AG09319 (cell line): ENCODE results near the gene SMIM38.

Source experiments
- DNase-seq: peaks from one replicate; pipeline ENCODE4 v3.0.0-alpha.2; 2010; ENCODE audit warnings: low read depth; ENCODE audit errors: extremely low read depth
- TF ChIP-seq, protein P1 (sequence below): IDR thresholded peaks from 2 replicates; pipeline ENCODE4 v1.5.1; 2011; ENCODE audit warnings: low read depth, mild to moderate bottlenecking, inconsistent platforms, low read length, moderate library complexity

The SMIM38 gene

DNA sequence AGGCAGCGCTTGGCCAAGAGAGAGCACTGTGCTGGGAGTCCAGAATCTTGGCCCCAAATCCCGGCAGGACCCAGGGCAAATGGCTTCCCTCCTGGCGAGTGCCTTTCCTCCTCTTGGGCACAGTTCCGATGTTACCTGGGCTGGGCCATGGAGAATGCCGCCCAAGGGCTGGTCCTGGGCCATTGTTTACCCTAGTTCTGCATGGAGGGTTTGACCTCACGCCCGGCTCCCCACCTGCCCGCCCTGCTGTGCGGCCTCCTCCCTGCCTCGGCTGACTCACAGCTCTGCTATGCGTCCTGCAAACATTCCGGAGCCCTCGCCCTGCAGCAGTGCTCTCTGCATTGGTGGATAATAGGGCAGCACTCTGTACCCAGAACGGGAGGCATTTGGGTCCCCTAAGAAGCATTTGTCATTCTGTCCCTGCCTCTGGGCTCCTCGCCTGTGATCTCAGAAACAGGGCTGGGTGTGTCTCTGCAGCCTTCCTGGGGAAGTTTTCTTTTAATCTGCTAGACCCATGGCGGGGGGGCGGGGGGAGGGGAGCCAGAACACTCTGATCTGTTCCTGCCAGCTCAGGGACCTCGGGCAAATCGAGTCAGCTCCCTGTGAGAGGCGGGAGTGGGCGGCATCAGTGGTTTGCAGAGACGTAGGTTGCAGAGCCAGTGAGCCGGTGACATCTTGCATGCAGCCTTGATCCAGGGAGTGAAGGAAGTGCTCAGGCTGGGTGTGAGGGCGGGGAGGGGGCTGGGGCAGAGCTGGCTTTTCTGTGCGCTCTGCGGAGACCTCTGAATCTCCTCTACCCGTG, 32.9 kb upstream of the SMIM38 start:
- TF ChIP-seq, protein P1, sequence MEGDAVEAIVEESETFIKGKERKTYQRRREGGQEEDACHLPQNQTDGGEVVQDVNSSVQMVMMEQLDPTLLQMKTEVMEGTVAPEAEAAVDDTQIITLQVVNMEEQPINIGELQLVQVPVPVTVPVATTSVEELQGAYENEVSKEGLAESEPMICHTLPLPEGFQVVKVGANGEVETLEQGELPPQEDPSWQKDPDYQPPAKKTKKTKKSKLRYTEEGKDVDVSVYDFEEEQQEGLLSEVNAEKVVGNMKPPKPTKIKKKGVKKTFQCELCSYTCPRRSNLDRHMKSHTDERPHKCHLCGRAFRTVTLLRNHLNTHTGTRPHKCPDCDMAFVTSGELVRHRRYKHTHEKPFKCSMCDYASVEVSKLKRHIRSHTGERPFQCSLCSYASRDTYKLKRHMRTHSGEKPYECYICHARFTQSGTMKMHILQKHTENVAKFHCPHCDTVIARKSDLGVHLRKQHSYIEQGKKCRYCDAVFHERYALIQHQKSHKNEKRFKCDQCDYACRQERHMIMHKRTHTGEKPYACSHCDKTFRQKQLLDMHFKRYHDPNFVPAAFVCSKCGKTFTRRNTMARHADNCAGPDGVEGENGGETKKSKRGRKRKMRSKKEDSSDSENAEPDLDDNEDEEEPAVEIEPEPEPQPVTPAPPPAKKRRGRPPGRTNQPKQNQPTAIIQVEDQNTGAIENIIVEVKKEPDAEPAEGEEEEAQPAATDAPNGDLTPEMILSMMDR, result no peak
- peak; percentile 3 for DNase-seq

DNA sequence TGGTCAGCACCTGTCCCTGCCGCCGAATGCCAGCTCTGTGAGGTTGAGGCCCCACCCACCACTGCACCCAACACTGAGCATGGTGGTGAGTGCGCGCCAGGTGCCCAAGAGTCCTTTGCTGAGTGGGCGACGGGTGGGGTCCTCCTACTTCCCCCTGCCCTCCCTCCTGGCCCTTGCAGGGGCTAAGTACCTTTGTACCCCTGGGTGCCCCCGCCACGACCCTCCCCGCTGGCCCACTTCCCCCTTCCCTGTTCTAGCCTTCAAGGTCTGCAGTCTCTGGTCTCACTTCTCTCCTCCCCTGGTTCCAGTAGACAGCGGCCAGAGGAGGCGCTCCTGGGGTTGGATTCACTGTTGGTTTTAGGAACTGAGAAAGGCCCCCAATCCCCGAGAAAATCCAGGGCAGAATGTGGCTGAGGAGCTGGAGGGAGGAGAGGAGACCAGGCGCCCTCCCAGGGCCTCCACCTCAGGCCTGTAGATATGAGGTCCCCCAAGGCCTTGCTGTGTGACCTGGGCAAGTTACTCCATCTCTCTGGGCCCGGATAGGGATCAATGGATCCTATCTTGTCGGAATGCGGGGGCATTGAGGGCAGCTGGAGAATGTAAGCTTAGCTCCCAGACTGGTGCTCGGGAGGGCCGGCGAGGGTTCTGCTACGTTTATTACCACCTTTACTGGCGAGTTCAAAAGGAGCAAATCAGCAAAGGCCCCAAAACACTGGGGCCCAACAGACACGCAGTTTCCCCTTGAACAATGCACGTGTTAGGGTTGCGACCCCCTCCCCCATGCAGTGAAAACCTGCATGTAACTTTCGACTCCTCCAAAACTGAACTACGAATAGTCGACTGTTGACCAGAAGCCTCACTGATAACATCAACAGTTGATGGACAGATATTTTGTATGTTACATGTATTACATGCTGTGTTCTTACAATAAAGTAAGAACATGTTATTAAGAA, 31.9 kb upstream of the SMIM38 start:
- TF ChIP-seq, protein P1, result no peak
- no peak for DNase-seq

DNA sequence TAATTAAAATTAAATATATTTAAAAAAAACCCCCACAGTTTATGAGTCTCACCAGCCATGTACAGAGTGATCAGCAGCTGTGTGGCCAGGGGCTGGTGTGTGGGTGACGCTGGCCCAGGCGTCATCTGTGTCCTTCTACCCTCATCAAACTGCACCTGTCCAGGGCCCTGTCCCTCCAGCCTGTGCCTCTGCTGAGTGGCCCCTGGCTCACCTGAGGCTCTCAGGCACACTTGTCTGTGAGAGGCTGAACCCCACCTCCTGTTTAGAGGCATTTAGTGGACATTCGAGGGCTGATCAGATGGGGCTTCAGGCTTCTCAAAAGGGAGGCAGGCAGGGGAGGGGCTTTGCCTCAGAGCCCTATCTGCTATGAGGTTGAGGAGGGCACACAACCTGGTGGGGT, 29.9 kb upstream of the SMIM38 start:
- TF ChIP-seq, protein P1, result no peak
- no peak for DNase-seq

DNA sequence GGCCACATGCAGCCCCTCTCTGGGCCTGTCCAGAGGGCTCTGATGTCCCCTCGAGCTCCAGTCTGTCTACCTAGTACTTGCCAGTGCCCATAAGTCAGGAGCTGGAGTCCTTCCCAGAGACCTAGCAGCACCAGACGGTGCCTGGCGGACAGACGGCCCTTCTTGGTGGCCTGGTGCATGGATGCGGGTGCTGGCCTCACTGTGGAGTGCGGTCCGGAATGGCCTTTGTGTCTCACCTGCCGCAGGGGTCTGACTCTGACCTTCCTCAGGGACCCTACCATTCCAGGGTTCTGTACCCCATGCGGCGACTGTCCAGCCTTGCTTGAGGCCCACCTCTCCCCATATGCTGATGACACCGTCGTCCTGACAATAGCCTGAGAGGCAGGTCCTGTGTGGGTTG, 29.4 kb upstream of the SMIM38 start:
- TF ChIP-seq, protein P1, result no peak
- no peak for DNase-seq

DNA sequence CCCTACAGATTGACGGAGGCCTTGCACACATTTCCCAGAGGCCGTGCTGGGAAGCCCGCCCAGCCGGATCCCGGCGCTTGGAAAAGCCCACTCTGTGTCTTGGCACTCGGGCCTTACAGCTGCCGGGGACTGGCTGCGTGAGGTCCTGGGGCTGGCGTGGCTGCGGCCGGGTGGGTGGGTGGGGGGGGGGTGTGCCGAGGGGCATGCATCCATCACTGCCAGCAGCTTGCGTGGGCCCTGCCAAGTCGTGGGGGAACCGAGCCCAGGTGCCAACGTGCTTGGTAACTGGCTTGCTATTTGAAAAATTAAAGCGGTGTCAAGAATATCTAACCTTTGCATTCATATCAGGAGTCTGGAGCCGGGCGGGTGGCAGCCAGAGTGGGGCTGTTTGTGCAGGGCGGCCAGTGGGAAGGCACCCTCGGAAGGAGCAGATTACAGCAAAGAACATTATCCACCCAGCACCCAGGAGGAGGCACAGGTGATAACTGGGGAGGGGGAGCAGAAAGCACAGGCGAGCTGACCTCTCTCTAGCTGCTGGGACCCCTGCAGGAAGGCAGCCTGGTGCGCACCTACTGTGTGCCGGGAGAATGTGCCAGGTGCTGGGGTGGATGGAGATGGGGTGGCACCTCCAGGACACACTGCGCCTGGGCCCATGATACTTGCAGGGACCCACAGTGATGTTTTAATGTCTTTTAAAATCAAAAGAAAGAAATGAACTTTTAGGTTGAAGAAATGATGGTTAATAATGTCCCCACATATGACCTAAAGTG, 28.5 kb upstream of the SMIM38 start:
- no peak for DNase-seq
- TF ChIP-seq, protein P1, result no peak

GRCh38 chr11:69127884-69128283, 27.9 kb upstream of the SMIM38 start:
- TF ChIP-seq, protein P1, result no peak
- no peak for DNase-seq
